Measurements from ENCODE around the gene GRB10. TPM values are rescaled to one million over a fixed set of nuclear protein-coding genes. Genes with fewer than 3 reads are reported as not detected.

The GRB10 gene
- total RNA-seq, 4 donors from 2014 or later: 3.5 to 35.1 (median 9.2) TPM

DNA sequence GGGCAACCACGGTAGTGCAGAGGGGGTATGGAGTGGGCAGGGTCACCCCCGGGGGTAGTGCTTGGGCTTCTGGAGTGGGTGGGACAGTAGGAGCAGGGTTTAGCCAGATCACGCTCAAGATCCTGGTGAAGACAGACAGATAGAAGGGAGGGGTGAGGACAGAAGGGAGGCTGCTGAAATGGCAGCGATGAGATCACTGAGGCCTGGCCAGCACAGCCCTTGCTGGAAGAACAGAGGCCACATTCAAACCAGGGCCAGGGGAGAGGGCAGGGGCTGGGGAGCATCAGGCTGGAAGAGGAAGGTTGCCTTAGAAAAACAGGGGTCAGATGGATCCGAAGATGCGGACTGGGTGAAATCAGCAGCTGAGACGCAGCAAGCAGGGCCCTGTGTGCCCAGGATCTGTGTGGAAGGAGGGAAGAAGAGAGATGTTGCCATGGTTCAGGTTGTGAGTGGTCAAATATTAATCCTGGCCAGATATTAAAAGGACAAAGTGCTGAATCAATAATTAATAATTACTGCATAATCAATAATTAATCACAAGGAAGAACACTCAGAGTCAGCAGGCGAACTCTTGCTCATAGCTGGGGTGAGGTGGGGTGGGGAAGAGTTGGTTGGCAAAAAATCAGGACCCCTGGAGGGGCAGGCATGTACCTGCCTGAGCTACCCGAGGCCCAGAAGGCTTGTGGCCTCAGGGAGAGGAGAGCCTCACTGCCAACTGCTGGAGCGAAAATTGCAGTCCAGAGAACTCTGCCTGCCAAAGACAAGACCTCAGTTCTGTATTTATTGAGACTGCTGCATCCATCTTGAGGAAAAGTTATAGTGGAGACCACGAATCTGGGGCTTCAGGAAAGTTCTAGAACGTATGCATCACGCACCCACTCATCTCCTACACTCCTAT, 105.7 kb downstream of the GRB10 start:
- Histone ChIP-seq H3K27me3 (no peaks in the 10 kb centered on the region), H3K4me3 (no peak overlapping the region), H3K36me3 (peaks cover 0 to 25% (median 0%) of the 10 kb centered on the region in 3 donors), H3K9me3 (no peaks in the 10 kb centered on the region), H3K4me1 (peaks cover 0 to 38% (median 15%) of the 10 kb centered on the region in 3 donors), H3K27ac (no peak overlapping the region)
- no peak for DNase-seq
- WGBS, 2 donors: 59 to 76% methylated on average over 11 to 13 of the region's 13 CpGs
- intact Hi-C loops (cut with DNase I): loop anchor here (5.0 kb wide), 1 partner anchor 210 kb away; no protein-coding TSS in a partner anchor
- TF ChIP-seq CTCF (IDR thresholded peaks at IDR 0.05): no peak
- TF ChIP-seq POLR2A (IDR thresholded peaks at IDR 0.05): no peak

DNA sequence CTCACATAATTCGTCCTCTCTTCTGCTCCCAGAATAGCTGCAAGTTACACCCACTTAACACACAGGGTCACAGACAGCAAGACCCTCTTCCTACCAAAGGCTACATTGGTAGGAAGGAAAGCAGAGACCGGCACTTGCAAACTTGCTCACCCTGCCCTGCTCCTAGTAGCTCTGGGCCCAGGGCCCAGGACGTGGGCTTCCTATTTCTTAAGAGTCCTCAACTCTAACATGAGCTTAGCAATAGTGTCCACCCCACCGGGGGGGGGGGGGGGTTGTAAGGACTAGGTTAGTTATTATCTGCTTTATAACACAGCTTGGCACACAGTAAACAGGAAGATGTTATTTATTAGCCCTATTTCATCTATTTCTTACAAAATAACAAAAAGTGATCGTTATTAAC, 106.6 kb downstream of the GRB10 start:
- no peak overlapping the region for H3K4me3 ChIP-seq
- H3K36me3 ChIP-seq: peaks cover 0 to 27% (median 0%) of the 10 kb centered on the region in 3 donors
- WGBS, 2 donors: 74 to 83% methylated on average over 4 to 5 of the region's 5 CpGs
- no peaks in the 10 kb centered on the region for H3K27me3 ChIP-seq
- no peak for DNase-seq
- TF ChIP-seq CTCF (IDR thresholded peaks at IDR 0.05) (no peak), POLR2A (IDR thresholded peaks at IDR 0.05) (no peak)
- H3K4me1 ChIP-seq: peaks cover 0 to 29% (median 8%) of the 10 kb centered on the region in 3 donors
- H3K9me3 ChIP-seq: no peaks in the 10 kb centered on the region
- intact Hi-C loops (cut with DNase I): loop anchor here (5.0 kb wide), 1 partner anchor 209 kb away; no protein-coding TSS in a partner anchor
- no peak overlapping the region for H3K27ac ChIP-seq

DNA sequence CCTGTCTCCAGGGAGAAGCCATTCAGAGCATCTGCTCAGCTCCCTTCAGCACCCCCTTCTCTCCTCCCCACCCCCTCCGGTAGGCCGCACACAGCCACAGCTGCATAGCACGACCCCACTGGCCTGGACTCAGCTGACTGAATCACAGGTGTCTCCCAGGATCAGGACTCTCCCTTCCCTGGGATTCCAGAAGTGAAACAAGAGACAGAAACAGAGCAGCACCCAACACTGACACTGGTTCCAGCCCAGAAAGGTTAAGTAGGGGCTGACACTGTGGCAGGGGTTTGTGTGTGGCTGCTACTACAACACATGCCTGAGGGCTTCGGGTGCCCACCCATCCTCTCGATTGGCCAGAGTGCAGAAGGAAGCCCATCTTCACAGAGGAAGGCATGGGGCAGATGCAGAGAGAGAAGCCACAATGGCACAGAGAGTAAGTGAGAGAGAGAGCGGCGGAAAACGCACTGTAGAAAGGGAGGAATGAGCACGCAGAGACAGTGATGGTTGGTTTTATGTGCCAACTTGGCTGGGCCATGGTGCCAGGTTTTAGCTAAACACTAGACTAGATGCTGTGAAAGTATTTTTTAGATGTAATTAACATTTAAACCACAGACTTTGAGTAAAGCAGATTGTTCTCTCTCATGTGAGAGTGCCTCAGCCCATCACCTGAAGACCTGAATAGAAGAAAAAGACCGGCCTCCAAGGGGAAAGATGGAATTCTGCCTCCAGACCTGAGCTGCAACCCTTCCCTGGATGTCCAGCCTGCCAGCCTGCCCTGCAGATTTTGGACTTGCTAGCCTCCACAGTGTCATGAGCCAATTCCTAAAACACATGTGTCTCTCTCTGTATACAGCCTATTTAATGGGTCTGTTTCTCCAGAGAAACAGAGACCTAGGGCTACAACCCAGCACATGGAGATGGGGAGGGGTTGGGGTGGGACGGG, 107.5 kb downstream of the GRB10 start:
- H3K9me3 ChIP-seq: no peaks in the 10 kb centered on the region
- H3K36me3 ChIP-seq: peaks cover 0 to 27% (median 0%) of the 10 kb centered on the region in 3 donors
- intact Hi-C loops (cut with DNase I): loop anchor here (5.0 kb wide), 1 partner anchor 208 kb away; no protein-coding TSS in a partner anchor
- no peaks in the 10 kb centered on the region for H3K27me3 ChIP-seq
- H3K4me3 ChIP-seq: no peak overlapping the region
- 85 to 86% methylated on average over 9 to 10 of the region's 11 CpGs for WGBS, 2 donors
- TF ChIP-seq POLR2A (IDR thresholded peaks at IDR 0.05): no peak
- TF ChIP-seq CTCF (IDR thresholded peaks at IDR 0.05): no peak
- no peak overlapping the region for H3K27ac ChIP-seq
- H3K4me1 ChIP-seq: peaks cover 0 to 29% (median 8%) of the 10 kb centered on the region in 3 donors
- no peak for DNase-seq

GRCh38 chr7:50674299-50674698, 108.4 kb downstream of the GRB10 start:
- Histone ChIP-seq H3K4me3 (no peak overlapping the region), H3K36me3 (peaks cover 0 to 27% (median 0%) of the 10 kb centered on the region in 3 donors), H3K4me1 (peaks cover 0 to 29% (median 8%) of the 10 kb centered on the region in 3 donors), H3K27me3 (no peaks in the 10 kb centered on the region), H3K9me3 (no peaks in the 10 kb centered on the region), H3K27ac (no peak overlapping the region)
- no peak for DNase-seq
- intact Hi-C loops (cut with DNase I): no loop called here
- no peak for TF ChIP-seq POLR2A (IDR thresholded peaks at IDR 0.05)
- WGBS, 2 donors: 94% methylated on average over 9 of the region's 10 CpGs; no CpG with 5 or more reads in 1 of the 2 donors

DNA sequence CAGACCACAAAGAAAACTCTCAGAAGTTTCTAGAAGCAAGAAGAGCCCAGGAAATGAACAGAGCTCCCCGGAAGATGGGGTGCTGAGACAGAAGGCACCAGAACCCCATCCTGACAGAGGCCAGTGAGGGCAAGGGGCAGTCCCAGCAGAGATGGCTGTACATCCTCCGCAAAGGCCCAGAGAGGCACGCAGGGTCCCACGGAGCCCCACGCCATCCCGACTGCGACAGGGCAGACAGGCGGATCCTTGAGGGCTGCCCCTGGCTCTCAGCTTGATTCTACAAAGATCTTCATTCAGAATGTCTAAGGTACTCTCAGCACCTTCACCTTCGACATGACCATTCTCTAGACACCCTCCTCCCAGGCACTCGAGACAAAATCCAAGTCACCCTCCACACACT, 109.6 kb downstream of the GRB10 start:
- DNase-seq: no peak
- H3K4me3 ChIP-seq: no peak overlapping the region
- H3K27ac ChIP-seq: no peak overlapping the region
- peaks cover 0 to 32% (median 7%) of the 10 kb centered on the region in 3 donors for H3K4me1 ChIP-seq
- no peaks in the 10 kb centered on the region for H3K9me3 ChIP-seq
- no peaks in the 10 kb centered on the region for H3K27me3 ChIP-seq
- TF ChIP-seq POLR2A (IDR thresholded peaks at IDR 0.05) (no peak), CTCF (IDR thresholded peaks at IDR 0.05) (no peak)
- 76 to 94% methylated on average over 7 to 10 of the region's 10 CpGs for WGBS, 2 donors
- peaks cover 0 to 27% (median 0%) of the 10 kb centered on the region in 3 donors for H3K36me3 ChIP-seq
- intact Hi-C loops (cut with DNase I): no loop called here
